ENCODE results near the gene GIT1.

Gene GIT1

DNA sequence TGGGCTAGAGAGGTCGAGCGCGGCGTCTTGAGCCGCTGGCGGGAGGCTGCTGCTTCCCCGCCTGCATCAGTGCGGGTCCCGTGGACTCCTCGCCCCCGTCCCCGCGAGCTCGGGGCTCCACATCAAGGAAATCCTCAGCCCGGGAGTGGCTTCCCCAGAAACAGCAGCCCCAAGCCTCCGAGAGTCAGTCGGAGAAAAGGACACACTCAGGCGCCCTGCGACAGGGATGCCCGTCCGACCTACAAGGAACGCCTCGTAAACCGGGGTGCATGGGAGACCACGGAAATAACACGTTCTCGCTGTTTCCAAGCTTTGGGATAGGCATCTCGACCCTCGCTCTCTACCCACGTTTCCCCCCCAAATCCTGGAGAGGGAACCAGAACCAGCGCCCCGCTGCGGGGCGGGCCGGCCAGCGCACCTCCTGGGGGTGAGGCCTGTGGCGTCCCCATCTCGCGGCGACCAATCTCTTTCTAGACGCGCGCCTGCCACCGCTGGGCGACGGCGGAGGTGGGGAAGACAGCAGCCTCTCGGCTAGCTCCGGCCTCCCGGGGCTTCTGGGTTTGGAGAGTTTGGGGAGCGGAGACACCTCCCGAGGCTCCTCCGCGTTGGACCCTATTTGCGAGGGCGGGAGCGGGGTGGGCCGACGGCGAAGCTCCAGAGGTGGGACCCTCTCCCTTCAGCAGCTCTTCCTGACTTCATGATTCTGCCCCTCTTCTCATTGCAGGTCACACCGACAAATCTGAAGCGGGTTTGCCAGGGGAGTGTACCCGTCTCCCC lies 21.7 kb downstream of the GIT1 start:
- no peak for DNase-seq (ENCODE audit: low read depth)
- in situ Hi-C loops (cut with HindIII; ENCODE audit: low sequenced_read_pairs): no loop called here
- TF ChIP-seq, protein P1, sequence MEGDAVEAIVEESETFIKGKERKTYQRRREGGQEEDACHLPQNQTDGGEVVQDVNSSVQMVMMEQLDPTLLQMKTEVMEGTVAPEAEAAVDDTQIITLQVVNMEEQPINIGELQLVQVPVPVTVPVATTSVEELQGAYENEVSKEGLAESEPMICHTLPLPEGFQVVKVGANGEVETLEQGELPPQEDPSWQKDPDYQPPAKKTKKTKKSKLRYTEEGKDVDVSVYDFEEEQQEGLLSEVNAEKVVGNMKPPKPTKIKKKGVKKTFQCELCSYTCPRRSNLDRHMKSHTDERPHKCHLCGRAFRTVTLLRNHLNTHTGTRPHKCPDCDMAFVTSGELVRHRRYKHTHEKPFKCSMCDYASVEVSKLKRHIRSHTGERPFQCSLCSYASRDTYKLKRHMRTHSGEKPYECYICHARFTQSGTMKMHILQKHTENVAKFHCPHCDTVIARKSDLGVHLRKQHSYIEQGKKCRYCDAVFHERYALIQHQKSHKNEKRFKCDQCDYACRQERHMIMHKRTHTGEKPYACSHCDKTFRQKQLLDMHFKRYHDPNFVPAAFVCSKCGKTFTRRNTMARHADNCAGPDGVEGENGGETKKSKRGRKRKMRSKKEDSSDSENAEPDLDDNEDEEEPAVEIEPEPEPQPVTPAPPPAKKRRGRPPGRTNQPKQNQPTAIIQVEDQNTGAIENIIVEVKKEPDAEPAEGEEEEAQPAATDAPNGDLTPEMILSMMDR (IDR thresholded peaks at IDR 0.05; ENCODE audit: low read depth, low read length, missing control alignments): no peak
- H3K4me3 ChIP-seq (ENCODE audit: low read depth, low read length): peak overlapping the region; percentile 72

- TF ChIP-seq, protein P1 (IDR thresholded peaks at IDR 0.05; ENCODE audit: low read depth, low read length, missing control alignments): no peak
- DNase-seq (ENCODE audit: low read depth): no peak
- peak overlapping the region; percentile 72 for H3K4me3 ChIP-seq (ENCODE audit: low read depth, low read length)
- in situ Hi-C loops (cut with HindIII; ENCODE audit: low sequenced_read_pairs): no loop called here
Measured at GRCh38 chr17:29567304-29567553, 22.2 kb downstream of the GIT1 start.

- in situ Hi-C loops (cut with HindIII; ENCODE audit: low sequenced_read_pairs): no loop called here
- H3K4me3 ChIP-seq (ENCODE audit: low read depth, low read length): peak within 1 kb of the TSS; percentile 72
- TF ChIP-seq, protein P1 (IDR thresholded peaks at IDR 0.05; ENCODE audit: low read depth, low read length, missing control alignments): no peak
- no peak for DNase-seq (ENCODE audit: low read depth)
Measured at GRCh38 chr17:29566473-29567303, 22.8 kb downstream of the GIT1 start, which contains the start of gene ABHD15. Gene ABHD15 (minus strand): TSS chr17:29567037. CDS start chr17:29566966, 71 bp downstream.

- no peak for DNase-seq (ENCODE audit: low read depth)
- in situ Hi-C loops (cut with HindIII; ENCODE audit: low sequenced_read_pairs): no loop called here
- TF ChIP-seq, protein P1 (IDR thresholded peaks at IDR 0.05; ENCODE audit: low read depth, low read length, missing control alignments): peak; percentile 6
- H3K4me3 ChIP-seq (ENCODE audit: low read depth, low read length): peak overlapping the region; percentile 32
Measured at GRCh38 chr17:29565643-29566472, 23.6 kb downstream of the GIT1 start.

- in situ Hi-C loops (cut with HindIII; ENCODE audit: low sequenced_read_pairs): no loop called here
- no peak for DNase-seq (ENCODE audit: low read depth)
- no peak overlapping the region for H3K4me3 ChIP-seq (ENCODE audit: low read depth, low read length)
- TF ChIP-seq, protein P1 (IDR thresholded peaks at IDR 0.05; ENCODE audit: low read depth, low read length, missing control alignments): no peak
Measured at GRCh38 chr17:29563816-29564215, 25.6 kb downstream of the GIT1 start.

DNA sequence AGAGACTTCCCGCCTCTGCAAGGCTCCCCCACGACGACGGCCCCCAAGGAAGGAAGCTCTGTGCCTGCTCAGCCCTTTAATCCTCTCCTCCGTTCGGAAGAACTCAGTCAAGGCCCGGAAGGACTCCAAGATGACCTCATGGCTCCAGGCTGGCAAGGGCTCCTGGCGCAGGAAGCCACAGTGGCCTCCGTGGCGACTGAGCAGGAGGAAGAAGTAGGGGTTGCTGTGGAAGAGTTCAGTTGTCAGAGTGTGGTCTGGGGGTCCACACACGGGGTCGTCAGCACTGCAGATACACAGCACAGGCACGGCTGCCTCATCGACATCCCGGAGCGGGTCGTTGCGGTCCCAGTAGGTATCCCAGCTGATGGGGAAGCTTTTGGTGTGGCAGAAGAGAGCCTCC lies 26.8 kb downstream of the GIT1 start:
- TF ChIP-seq, protein P1 (IDR thresholded peaks at IDR 0.05; ENCODE audit: low read depth, low read length, missing control alignments): no peak
- no peak for DNase-seq (ENCODE audit: low read depth)
- in situ Hi-C loops (cut with HindIII; ENCODE audit: low sequenced_read_pairs): no loop called here

More for the DNA sequence above, 26.8 kb downstream of the GIT1 start:
- no peak overlapping the region for H3K4me3 ChIP-seq (ENCODE audit: low read depth, low read length)
